Left lung (tissue), 10 donors: ENCODE data around the gene SAMD4B. TPM values are rescaled to one million over a fixed set of nuclear protein-coding genes. Genes with fewer than 3 reads are reported as not detected.
"Not testable (repeated sequence)": the region's sequence is repeated elsewhere in the genome, so short reads cannot be mapped to it uniquely, and the experiment has no call there.

Source experiments
- ATAC-seq: fragments of 200-7000 bp; cut with Tn5 transposase; one replicate; pipeline ENCODE4 v1.9.1; 2020; ENCODE audit warnings: moderate library complexity
- DNase-seq, 4 donors: peaks; one replicate each; pipeline ENCODE4 v3.0.0-alpha.2; 2013 to 2020
- H3K27ac ChIP-seq, 2 donors: fragments of 200-600 bp; sonication (generic) in 1 of 2; one replicate each; pipeline versions ENCODE4 v1.5.0 to v1.8.0; 2020 to 2021
- H3K27me3 ChIP-seq, 2 donors: fragments of 200-600 bp; sonication (generic) in 1 of 2; one replicate each; pipeline versions ENCODE4 v1.5.0 to v1.8.0; 2020 to 2021
- H3K36me3 ChIP-seq, 2 donors: fragments of 200-600 bp; sonication (generic) in 1 of 2; one replicate each; pipeline versions ENCODE4 v1.5.0 to v1.8.0; 2020 to 2021
- H3K4me1 ChIP-seq, 2 donors: fragments of 200-600 bp; one replicate each; pipeline ENCODE4 v1.8.0; 2021
- H3K4me3 ChIP-seq, 2 donors: fragments of 200-600 bp; sonication (generic) in 1 of 2; one replicate each; pipeline versions ENCODE4 v1.5.0 to v1.8.0; 2020 to 2021; ENCODE audit warnings: mild to moderate bottlenecking in 1 of 2
- H3K9me3 ChIP-seq, 2 donors: fragments of 200-600 bp; sonication (generic) in 1 of 2; one replicate each; pipeline versions ENCODE4 v1.5.0 to v1.8.0; 2020 to 2021
- CTCF ChIP-seq, 2 donors: fragments of 200-600 bp; sonication (generic) in 1 of 2; IDR thresholded peaks; one replicate each; pipeline versions ENCODE4 v1.5.0 to v1.8.0; 2021; ENCODE audit warnings: antibody characterized with exemption in 2 of 2
- intact Hi-C, 2 donors: fragments of 100-400 bp; cut with DNase I; formaldehyde crosslinking; loops; one replicate each; pipeline versions ENCODE4 v1.11.2 to v1.14.2; 2022
- polyA plus RNA-seq, 6 donors: library from polyadenylated mRNA; unstranded; fragments of 120-200 nt; gene quantifications; one replicate each; pipeline ENCODE4 v1.2.1, GENCODE V29; 2013; ENCODE audit not compliant: insufficient read length in 6 of 6
- total RNA-seq, 2 donors: library from RNA; stranded (reverse); fragmentation: NEBNext Ultra II Directional; extraction: Animal tissue kit (Norgen Biotek cat#: 25700); gene quantifications; one replicate each; pipeline ENCODE4 v1.2.1, GENCODE V29; 2021
- donor health status: DM: no; HTN: yes; CAD: no.
- donor health status: DM: no; HTN: no; CAD: no.

The SAMD4B gene
- total and polyA plus RNA-seq, 8 donors: 74.1 to 127 (median 107) TPM

- no peak for TF ChIP-seq CTCF (IDR thresholded peaks at IDR 0.05)
- intact Hi-C loops: loop anchor here in 1 of 2 donors (5.0 kb wide), 1 partner anchor 208 kb away; no protein-coding TSS in a partner anchor
- Histone ChIP-seq H3K27me3 (no peaks in the 10 kb centered on the region), H3K9me3 (no peaks in the 10 kb centered on the region), H3K27ac (no peak overlapping the region), H3K36me3 (peaks cover 0 to 49% of the 10 kb centered on the region in 2 donors), H3K4me1 (peaks cover 0 to 77% of the 10 kb centered on the region in 2 donors), H3K4me3 (no peak overlapping the region)
- DNase-seq (no peak), ATAC-seq (no peak)
Observed at GRCh38 chr19:39329948-39330347, 12.3 kb upstream of the SAMD4B start.

GRCh38 chr19:39332293-39332692, 9.9 kb upstream of the SAMD4B start:
- Histone ChIP-seq H3K27me3 (no peaks in the 10 kb centered on the region), H3K4me3 (no peak overlapping the region), H3K36me3 (peaks cover 0 to 45% of the 10 kb centered on the region in 2 donors), H3K9me3 (no peaks in the 10 kb centered on the region), H3K4me1 (peaks cover 0 to 88% of the 10 kb centered on the region in 2 donors), H3K27ac (no peak overlapping the region)
- intact Hi-C loops: no loop called here
- ATAC-seq (no peak), DNase-seq (no peak)
- TF ChIP-seq CTCF (IDR thresholded peaks at IDR 0.05): no peak

- H3K27ac ChIP-seq, intact Hi-C loops, DNase-seq, H3K4me3 ChIP-seq, ATAC-seq, H3K9me3 ChIP-seq, H3K27me3 ChIP-seq: not testable (repeated sequence)
- H3K36me3 ChIP-seq: peaks cover 0 to 40% of the 10 kb centered on the region in 2 donors
- peaks cover 0 to 88% of the 10 kb centered on the region in 2 donors for H3K4me1 ChIP-seq
Observed at GRCh38 chr19:39332738-39333137, 9.5 kb upstream of the SAMD4B start.

- ATAC-seq: no peak
- no peaks in the 10 kb centered on the region for H3K27me3 ChIP-seq
- no peak overlapping the region for H3K27ac ChIP-seq
- peaks cover 0 to 86% of the 10 kb centered on the region in 2 donors for H3K4me1 ChIP-seq
- DNase-seq: no peak
- H3K36me3 ChIP-seq: peaks cover 0 to 34% of the 10 kb centered on the region in 2 donors
- TF ChIP-seq CTCF (IDR thresholded peaks at IDR 0.05): no peak
- no peaks in the 10 kb centered on the region for H3K9me3 ChIP-seq
- intact Hi-C loops: no loop called here
- H3K4me3 ChIP-seq: peak overlapping the region in 1 of 2 donors; percentile 76
Observed at GRCh38 chr19:39333507-39333906, 8.7 kb upstream of the SAMD4B start.

GRCh38 chr19:39334444-39334976, 7.7 kb upstream of the SAMD4B start:
- peak overlapping the region; percentile 21 to 76 for H3K4me3 ChIP-seq
- intact Hi-C loops: no loop called here
- no peaks in the 10 kb centered on the region for H3K9me3 ChIP-seq
- peaks cover 0 to 79% of the 10 kb centered on the region in 2 donors for H3K4me1 ChIP-seq
- DNase-seq (no peak), ATAC-seq (no peak)
- H3K36me3 ChIP-seq: peaks cover 0 to 24% of the 10 kb centered on the region in 2 donors
- H3K27me3 ChIP-seq: no peaks in the 10 kb centered on the region
- no peak for TF ChIP-seq CTCF (IDR thresholded peaks at IDR 0.05)
- peak overlapping the region; percentile 83 to 96 for H3K27ac ChIP-seq

GRCh38 chr19:39335168-39335548, 7.1 kb upstream of the SAMD4B start:
- H3K4me3 ChIP-seq: peak overlapping the region; percentile 21 to 76
- no peaks in the 10 kb centered on the region for H3K27me3 ChIP-seq
- TF ChIP-seq CTCF (IDR thresholded peaks at IDR 0.05): no peak
- peaks cover 0 to 18% of the 10 kb centered on the region in 2 donors for H3K36me3 ChIP-seq
- peaks cover 0 to 79% of the 10 kb centered on the region in 2 donors for H3K4me1 ChIP-seq
- ATAC-seq (peak; percentile 27), DNase-seq (no peak)
- intact Hi-C loops: no loop called here
- H3K27ac ChIP-seq: peak overlapping the region; percentile 83 to 96
- H3K9me3 ChIP-seq: no peaks in the 10 kb centered on the region
